SK-N-SH (cell line): Measurements from ENCODE around the gene ARHGEF3.

Source experiments
- ELF1 ChIP-seq: IDR thresholded peaks from 2 replicates; pipeline ENCODE4 v1.4.0; 2012
- EZH2phosphoT487 ChIP-seq: fragments of 200-600 bp; sonication (generic); IDR thresholded peaks from 2 replicates; pipeline ENCODE4 v1.6.1; 2017; ENCODE audit warnings: low read depth, mixed run types, mild to moderate bottlenecking, antibody characterized with exemption, moderate library complexity, borderline replicate concordance
- POLR2AphosphoS5 ChIP-seq: IDR thresholded peaks from 2 replicates; pipeline ENCODE4 v1.6.1; 2012; ENCODE audit warnings: low read depth, low read length
- TAF1 ChIP-seq: IDR thresholded peaks from 2 replicates; pipeline ENCODE4 v1.6.1; 2012; ENCODE audit warnings: low read depth, mild to moderate bottlenecking, low read length, moderate library complexity, borderline replicate concordance
- TF ChIP-seq, protein P1 (sequence below): fragments of 200-600 bp; sonication (generic); IDR thresholded peaks from 2 replicates; pipeline ENCODE4 v1.6.1; 2017; ENCODE audit warnings: antibody characterized with exemption, mild to moderate bottlenecking, moderate library complexity
- TF ChIP-seq, protein P2 (sequence below): IDR thresholded peaks from 2 replicates; pipeline ENCODE4 v1.4.0; 2012; ENCODE audit warnings: low read depth

- TF ChIP-seq EZH2phosphoT487 (no peak), ELF1 (no peak), TAF1 (no peak), POLR2AphosphoS5 (no peak)
- TF ChIP-seq, protein P1, sequence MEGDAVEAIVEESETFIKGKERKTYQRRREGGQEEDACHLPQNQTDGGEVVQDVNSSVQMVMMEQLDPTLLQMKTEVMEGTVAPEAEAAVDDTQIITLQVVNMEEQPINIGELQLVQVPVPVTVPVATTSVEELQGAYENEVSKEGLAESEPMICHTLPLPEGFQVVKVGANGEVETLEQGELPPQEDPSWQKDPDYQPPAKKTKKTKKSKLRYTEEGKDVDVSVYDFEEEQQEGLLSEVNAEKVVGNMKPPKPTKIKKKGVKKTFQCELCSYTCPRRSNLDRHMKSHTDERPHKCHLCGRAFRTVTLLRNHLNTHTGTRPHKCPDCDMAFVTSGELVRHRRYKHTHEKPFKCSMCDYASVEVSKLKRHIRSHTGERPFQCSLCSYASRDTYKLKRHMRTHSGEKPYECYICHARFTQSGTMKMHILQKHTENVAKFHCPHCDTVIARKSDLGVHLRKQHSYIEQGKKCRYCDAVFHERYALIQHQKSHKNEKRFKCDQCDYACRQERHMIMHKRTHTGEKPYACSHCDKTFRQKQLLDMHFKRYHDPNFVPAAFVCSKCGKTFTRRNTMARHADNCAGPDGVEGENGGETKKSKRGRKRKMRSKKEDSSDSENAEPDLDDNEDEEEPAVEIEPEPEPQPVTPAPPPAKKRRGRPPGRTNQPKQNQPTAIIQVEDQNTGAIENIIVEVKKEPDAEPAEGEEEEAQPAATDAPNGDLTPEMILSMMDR: no peak
- TF ChIP-seq, protein P2, sequence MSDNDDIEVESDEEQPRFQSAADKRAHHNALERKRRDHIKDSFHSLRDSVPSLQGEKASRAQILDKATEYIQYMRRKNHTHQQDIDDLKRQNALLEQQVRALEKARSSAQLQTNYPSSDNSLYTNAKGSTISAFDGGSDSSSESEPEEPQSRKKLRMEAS: no peak
Measured at GRCh38 chr3:56802378-56802745, 613 bp upstream of the ARHGEF3 start.
